HCT116 (cell line): Measurements from ENCODE around the gene XPC.

Experiments
- CEBPB ChIP-seq: IDR thresholded peaks from 2 replicates; pipeline ENCODE4 v1.6.1; 2012; ENCODE audit warnings: low read depth
- CTCF ChIP-seq, 3 experiments: fragments of 200-600 bp in 1 of 3; sonication (generic) in 1 of 3; IDR thresholded peaks in 2 of 3; conservative IDR thresholded peaks in 1 of 3; 2 replicates each; pipeline ENCODE4 v1.5.1; 2012 to 2017; ENCODE audit warnings: low read depth in 2 of 3, low read length in 2 of 3, antibody characterized with exemption in 1 of 3, borderline replicate concordance in 1 of 3, control low read depth in 1 of 3, mild to moderate bottlenecking in 1 of 3, mixed read lengths in 1 of 3, mixed run types in 1 of 3, moderate library complexity in 1 of 3; ENCODE audit not compliant: insufficient read depth in 1 of 3
- EZH2 ChIP-seq: fragments of 200-600 bp; sonication (generic); IDR thresholded peaks from 2 replicates; pipeline ENCODE4 v1.6.1; 2017; ENCODE audit warnings: antibody characterized with exemption, mixed run types
- JUND ChIP-seq: IDR thresholded peaks from 2 replicates; pipeline ENCODE4 v1.6.1; 2012
- POLR2A ChIP-seq: IDR thresholded peaks from 2 replicates; pipeline ENCODE4 v1.7.0; 2011; ENCODE audit warnings: borderline replicate concordance; ENCODE audit not compliant: insufficient read depth, insufficient read length; ENCODE audit errors: extremely low read depth
- POLR2AphosphoS5 ChIP-seq: IDR thresholded peaks from 2 replicates; pipeline ENCODE4 v1.6.1; 2011; ENCODE audit warnings: mild to moderate bottlenecking, low read depth, low read length, moderate library complexity
- SIN3A ChIP-seq: IDR thresholded peaks from 2 replicates; pipeline ENCODE4 v1.6.1; 2012; ENCODE audit warnings: low read depth
- YY1 ChIP-seq: IDR thresholded peaks from 2 replicates; pipeline ENCODE4 v1.6.1; 2011; ENCODE audit warnings: low read length, low read depth, moderate library complexity, mild to moderate bottlenecking; ENCODE audit not compliant: insufficient replicate concordance; ENCODE audit errors: extremely low read depth

GRCh38 chr3:14222900-14223594 is 44.6 kb upstream of the XPC start:
- no peak for TF ChIP-seq JUND
- TF ChIP-seq EZH2, result no peak
- TF ChIP-seq POLR2A, result no peak
- TF ChIP-seq CTCF (IDR thresholded peaks at IDR 0.05 in 2 of 3, conservative IDR thresholded peaks at IDR 0.05 in 1 of 3; ENCODE audit: borderline replicate concordance in 1 of 3, insufficient read depth in 1 of 3, low read depth in 2 of 3, low read length in 2 of 3), result no peak
- no peak for TF ChIP-seq YY1
- no peak for TF ChIP-seq CEBPB
- no peak for TF ChIP-seq POLR2AphosphoS5
- no peak for TF ChIP-seq SIN3A
